ENCODE measurements around the gene NKIRAS1. TPM values are rescaled to one million over a fixed set of nuclear protein-coding genes. Genes with fewer than 3 reads are reported as not detected.

NKIRAS1 gene
- total RNA-seq, 2 experiments from 2014 or later, result 4.0 to 4.7 TPM

DNA sequence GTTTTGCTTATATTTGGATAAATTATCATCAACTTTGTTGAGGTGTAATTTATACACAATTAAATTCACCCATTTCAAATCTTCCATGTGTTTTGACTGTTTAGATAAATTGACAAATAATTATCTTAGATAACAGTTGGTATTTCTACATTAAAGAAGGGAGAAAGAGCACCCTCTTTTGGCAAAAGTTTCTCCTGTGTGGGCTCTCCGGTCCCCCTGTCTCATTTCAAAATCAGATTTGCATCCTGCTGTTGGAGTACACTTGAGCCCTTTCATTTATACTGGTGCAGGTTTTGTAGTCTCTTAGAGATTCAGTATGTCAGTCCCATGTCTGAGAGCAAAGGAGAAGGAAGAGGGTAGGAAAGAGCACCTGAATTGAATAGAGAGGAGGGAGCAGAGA, 49.4 kb downstream of the NKIRAS1 start:
- CTCF ChIA-PET (ENCODE audit: unreplicated experiment), result no interaction called here

DNA sequence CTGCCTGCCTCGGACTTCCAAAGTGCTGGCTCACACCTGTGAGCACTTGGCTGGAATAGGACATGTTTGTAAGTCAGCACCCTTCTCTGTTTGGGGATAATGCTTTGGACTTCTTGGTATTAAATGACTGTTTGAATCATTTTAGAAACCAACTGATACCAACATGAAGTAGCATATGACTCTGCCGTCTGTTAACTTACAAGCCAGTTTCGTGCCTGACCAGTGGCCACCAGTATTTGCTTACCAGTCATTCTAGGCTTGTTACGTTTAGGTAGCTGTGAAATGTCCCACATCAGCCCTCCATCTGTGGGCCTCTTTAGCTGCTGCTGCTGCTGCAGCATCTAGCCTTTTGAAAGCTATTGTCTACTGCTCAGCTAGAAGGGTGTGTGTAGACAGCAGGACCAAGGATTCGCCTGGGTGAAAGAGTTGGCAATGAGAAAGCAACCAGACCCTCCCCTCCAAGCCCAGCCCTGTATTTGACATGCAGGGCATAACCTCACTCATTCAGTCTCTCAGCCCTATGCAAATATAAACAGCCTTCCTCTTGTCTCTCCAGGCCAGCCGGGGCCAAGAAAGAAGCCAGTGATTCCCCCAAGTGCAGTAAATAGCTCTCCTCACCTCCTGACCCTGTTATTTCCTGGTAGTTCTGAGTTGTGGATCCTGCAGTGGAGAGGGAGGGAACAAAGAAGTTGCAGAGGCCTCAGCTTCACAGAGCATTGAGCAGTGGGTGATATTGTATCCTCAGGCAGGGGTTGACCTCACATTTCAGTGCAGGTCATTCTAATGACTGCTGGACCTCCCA, 51.0 kb downstream of the NKIRAS1 start:
- no peak overlapping the region for H3K27ac ChIP-seq (ENCODE audit: low read depth, low read length, poor library complexity, severe bottlenecking)
- intact Hi-C loops (cut with micrococcal nuclease; ENCODE audit: unreplicated experiment), result loop anchor here (2.0 kb wide), 1 partner anchor 57 kb away; no protein-coding TSS in a partner anchor
- H3K9me2 ChIP-seq (ENCODE audit: insufficient read depth, low read length), result no peaks in the 10 kb centered on the region
- no peaks in the 10 kb centered on the region for H3K9me3 ChIP-seq (ENCODE audit: low read length)
- DNase-seq (ENCODE audit: low spot score), result peak; percentile 27
- no peak for TF ChIP-seq EZH2phosphoT487 (IDR thresholded peaks at IDR 0.05; ENCODE audit: borderline replicate concordance, low read depth, low read length)
- TF ChIP-seq, protein P1, sequence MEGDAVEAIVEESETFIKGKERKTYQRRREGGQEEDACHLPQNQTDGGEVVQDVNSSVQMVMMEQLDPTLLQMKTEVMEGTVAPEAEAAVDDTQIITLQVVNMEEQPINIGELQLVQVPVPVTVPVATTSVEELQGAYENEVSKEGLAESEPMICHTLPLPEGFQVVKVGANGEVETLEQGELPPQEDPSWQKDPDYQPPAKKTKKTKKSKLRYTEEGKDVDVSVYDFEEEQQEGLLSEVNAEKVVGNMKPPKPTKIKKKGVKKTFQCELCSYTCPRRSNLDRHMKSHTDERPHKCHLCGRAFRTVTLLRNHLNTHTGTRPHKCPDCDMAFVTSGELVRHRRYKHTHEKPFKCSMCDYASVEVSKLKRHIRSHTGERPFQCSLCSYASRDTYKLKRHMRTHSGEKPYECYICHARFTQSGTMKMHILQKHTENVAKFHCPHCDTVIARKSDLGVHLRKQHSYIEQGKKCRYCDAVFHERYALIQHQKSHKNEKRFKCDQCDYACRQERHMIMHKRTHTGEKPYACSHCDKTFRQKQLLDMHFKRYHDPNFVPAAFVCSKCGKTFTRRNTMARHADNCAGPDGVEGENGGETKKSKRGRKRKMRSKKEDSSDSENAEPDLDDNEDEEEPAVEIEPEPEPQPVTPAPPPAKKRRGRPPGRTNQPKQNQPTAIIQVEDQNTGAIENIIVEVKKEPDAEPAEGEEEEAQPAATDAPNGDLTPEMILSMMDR (conservative IDR thresholded peaks at IDR 0.05; ENCODE audit: low read length), result no peak
- no peak overlapping the region for H3K4me3 ChIP-seq (ENCODE audit: low read depth, low read length, poor library complexity, severe bottlenecking)
- peaks cover 37% of the 10 kb centered on the region; the same call in 1 of the 2 replicates for H3K79me2 ChIP-seq (ENCODE audit: insufficient read depth, low read depth, low read length)
- ChIA-PET POLR2A (interaction anchor here (0.6 to 1.5 kb wide), 8 partner anchors 8 to 284 kb away, joined by 3 to 6 read pairs (median 3); no protein-coding TSS in a partner anchor), CTCF (ENCODE audit: unreplicated experiment) (no interaction called here)
- peaks cover 29% of the 10 kb centered on the region for H3K4me1 ChIP-seq (ENCODE audit: insufficient read depth, low read length, poor library complexity, severe bottlenecking)
- peak overlapping the region; percentile 34 for H3K4me2 ChIP-seq (ENCODE audit: low read length)
- peaks cover 16% of the 10 kb centered on the region; the same call in 1 of the 2 replicates for H3K36me3 ChIP-seq (ENCODE audit: insufficient read depth, low read length)
- H4K20me1 ChIP-seq (ENCODE audit: insufficient read depth, low read length), result 0 out of 2 replicates have a peak, but pooled peaks cover 16% of the 10 kb centered on the region
- H2AFZ ChIP-seq (ENCODE audit: low read length), result no peak overlapping the region
- no TSS peak for BruUV-seq (replicated peaks)

More for the DNA sequence above, 49.4 kb downstream of the NKIRAS1 start:
- BruUV-seq (replicated peaks), result no TSS peak
- Histone ChIP-seq H3K4me1 (ENCODE audit: insufficient read depth, low read length, poor library complexity, severe bottlenecking) (peaks cover 29% of the 10 kb centered on the region), H4K20me1 (ENCODE audit: insufficient read depth, low read length) (0 out of 2 replicates have a peak, but pooled peaks cover 11% of the 10 kb centered on the region), H3K4me3 (ENCODE audit: low read depth, low read length, poor library complexity, severe bottlenecking) (no peak overlapping the region), H3K9me3 (ENCODE audit: low read length) (no peaks in the 10 kb centered on the region), H3K27ac (ENCODE audit: low read depth, low read length, poor library complexity, severe bottlenecking) (no peak overlapping the region), H3K79me2 (ENCODE audit: insufficient read depth, low read depth, low read length) (peaks cover 31% of the 10 kb centered on the region; the same call in 1 of the 2 replicates), H3K9me2 (ENCODE audit: insufficient read depth, low read length) (no peaks in the 10 kb centered on the region), H2AFZ (ENCODE audit: low read length) (no peak overlapping the region), H3K4me2 (ENCODE audit: low read length) (peak overlapping the region; percentile 25; the same call in 1 of the 2 replicates), H3K36me3 (ENCODE audit: insufficient read depth, low read length) (peaks cover 6% of the 10 kb centered on the region; the same call in 1 of the 2 replicates)
- peak; percentile 47 for DNase-seq (ENCODE audit: low spot score)
- POLR2A ChIA-PET, result no interaction called here
- TF ChIP-seq, protein P1 (conservative IDR thresholded peaks at IDR 0.05; ENCODE audit: low read length), result peak; percentile 87
- TF ChIP-seq EZH2phosphoT487 (IDR thresholded peaks at IDR 0.05; ENCODE audit: borderline replicate concordance, low read depth, low read length), result no peak
- intact Hi-C loops (cut with micrococcal nuclease; ENCODE audit: unreplicated experiment), result loop anchor here (2.0 kb wide), 1 partner anchor 59 kb away; no protein-coding TSS in a partner anchor

All from OCI-LY7 (cell line).